Activated naive CD4-positive, alpha-beta T cell treated with anti-CD3 and anti-CD28 coated beads, Interleukin-2, amount 50 U/mL, for 16 hours (primary cell): Measurements from ENCODE around the gene MILR1.

Source experiments
- DNase-seq: peaks from one replicate; pipeline ENCODE4 v3.0.0-alpha.2; 2020

Gene MILR1

DNA sequence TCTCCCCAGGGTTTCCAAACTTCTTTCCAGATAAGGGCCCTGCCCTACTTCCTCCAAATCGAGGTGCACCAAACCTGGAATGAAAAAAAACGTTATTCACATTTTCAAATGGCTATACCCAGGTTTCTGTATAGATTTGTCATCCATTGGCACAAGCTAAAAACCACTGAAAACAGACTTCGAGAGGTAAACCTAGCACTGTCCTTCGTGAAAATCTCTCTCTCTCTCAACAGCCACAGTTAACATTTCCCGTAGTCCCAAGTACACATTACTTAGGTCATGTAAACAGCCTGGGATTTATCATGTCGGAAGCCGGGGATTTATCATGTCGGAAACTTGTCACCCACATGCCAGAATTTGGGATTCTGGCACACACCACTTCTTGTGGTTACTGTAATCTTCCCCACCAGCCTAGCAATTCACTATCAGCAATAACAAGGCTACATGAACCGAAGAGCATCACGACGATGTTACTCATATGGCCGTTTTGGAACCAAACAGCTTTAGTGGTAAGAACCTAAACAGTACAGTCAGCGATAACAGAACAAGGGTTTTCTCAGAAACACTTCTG lies 55.9 kb downstream of the MILR1 start:
- DNase-seq: no peak

DNA sequence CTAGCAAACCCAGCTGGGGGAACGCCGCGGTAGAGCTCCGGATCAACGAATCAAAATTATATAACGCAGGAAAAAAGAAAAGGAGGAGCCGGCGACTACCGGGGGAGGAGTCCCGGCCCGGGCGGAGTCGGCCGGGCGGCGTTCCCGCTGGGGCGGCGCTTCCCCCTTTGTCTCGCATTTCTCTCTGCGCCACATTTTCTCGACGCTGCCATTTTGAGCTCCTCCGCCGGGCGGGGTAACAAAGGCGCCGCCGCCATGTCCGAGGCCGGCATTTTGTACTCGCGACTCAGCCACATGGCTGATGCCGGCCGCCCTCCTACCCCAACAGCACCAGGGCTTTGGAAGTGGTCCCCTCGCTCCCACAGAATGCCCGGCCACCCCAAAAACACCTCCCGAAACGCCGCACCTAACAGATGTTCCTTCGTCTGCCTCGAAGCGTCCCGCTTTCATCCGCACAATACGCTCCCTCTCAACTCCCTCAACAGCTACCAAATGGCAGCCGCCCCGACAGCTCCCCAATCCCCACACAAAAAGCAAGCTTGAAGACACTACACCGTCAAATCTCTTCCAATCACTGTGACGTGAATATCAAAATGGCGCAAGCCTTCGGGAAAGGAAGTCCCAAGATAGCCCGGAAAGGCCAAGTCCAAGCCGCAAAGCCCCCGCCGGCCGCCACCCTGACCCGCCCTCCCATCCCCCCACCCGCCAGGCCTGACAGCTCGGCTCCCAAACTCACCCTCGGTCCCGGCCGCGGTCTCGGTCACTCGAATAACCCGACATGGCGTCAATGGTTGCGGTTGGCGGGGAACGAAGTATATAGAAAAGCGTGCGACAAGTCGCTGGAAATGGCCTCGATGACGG lies 56.7 kb downstream of the MILR1 start:
- DNase-seq: peak; percentile 85

- peak; percentile 97 for DNase-seq
Observed at GRCh38 chr17:64506201-64506575, 57.3 kb downstream of the MILR1 start, which contains the start of gene DDX5. Gene DDX5 (minus strand): TSS chr17:64506289. CDS start chr17:64506119, 170 bp downstream.

GRCh38 chr17:64506576-64507412 lies 57.9 kb downstream of the MILR1 start, which contains the start of gene CEP95:
Gene CEP95 (plus strand): TSS chr17:64506977. CDS start chr17:64507098, 121 bp downstream.
- DNase-seq: peak; percentile 96

DNA sequence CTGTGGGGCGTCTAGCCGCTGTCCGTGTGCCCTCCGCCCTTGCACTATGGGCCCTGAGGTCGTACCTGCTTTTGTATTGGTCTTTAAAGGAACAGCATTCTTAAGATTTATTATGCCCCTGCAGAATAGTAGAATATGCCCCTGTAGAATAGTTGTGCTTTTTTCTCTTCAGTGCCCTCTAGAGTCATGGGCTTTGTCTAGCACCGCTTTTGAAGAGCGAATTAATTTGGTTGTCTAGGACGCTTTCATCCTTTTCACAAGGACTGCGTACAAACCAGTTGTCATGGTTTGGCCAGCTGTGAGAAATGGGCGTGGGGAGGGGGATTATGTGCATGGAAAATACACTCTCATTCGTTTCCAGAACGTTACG lies 58.5 kb downstream of the MILR1 start:
- peak; percentile 26 for DNase-seq

GRCh38 chr17:64508683-64509082 lies 59.8 kb downstream of the MILR1 start:
- no peak for DNase-seq

- no peak for DNase-seq
Observed at GRCh38 chr17:64509179-64509578, 60.3 kb downstream of the MILR1 start.

GRCh38 chr17:64515419-64515818 lies 66.5 kb downstream of the MILR1 start:
- no peak for DNase-seq

DNA sequence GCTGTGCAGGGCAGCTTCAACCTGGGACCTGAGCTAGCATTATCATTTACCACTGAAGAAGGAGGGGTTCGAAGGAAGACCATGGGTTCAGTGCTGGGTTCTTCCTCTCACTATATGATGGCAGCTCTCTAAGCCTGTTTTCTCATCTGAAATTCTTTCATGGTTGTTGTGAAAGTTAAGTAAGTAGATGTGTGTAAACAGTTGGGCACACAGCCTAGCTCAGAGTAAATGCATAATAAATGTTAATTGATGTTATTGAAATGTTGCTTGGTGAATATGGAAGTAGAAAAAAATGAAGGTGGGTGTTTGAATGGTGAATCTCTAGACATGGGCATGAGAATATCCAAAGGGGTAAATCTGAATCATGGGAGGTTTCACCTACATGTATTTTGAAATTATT lies 66.9 kb downstream of the MILR1 start:
- no peak for DNase-seq
